Measurements from ENCODE around the gene SAMSN1.
"Not testable (repeated sequence)": the region's sequence is repeated elsewhere in the genome, so short reads cannot be mapped to it uniquely, and the experiment has no call there.

Gene SAMSN1

DNA sequence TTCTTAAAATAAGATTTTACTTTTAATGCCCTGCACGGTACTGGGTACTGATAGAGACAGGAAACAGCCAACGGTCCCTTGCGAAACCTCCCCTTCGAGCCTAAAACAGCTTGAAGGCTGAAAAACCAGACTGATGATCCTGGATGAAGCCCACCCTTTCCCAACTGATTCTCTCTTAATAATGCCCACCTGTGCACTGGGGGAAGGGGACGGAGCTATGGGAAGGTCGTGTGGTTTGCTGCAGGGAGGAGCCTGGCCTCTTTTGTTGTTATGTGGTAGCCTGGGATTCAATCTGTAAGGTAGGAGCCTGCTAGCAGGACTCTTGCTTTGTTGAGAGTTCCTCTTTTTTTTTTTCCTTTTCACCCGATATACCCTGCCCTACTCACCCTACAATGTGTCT lies 25.6 kb downstream of the SAMSN1 start:
- H3K4me2 ChIP-seq: no peak overlapping the region; the same call in 1 of the 2 replicates
- no peak overlapping the region for H3K9ac ChIP-seq
- TF ChIP-seq Cebpa-rat (IDR thresholded peaks at IDR 0.05): no peak
- H4K20me1 ChIP-seq: no peaks in the 10 kb centered on the region
- no peaks in the 10 kb centered on the region for H3K36me3 ChIP-seq
- H3K4me1 ChIP-seq: 0 out of 2 replicates have a peak, but pooled peaks cover 4% of the 10 kb centered on the region
- no peaks in the 10 kb centered on the region for H3K9me3 ChIP-seq
- no peak overlapping the region for H3K27ac ChIP-seq
- no peak overlapping the region for H3K4me3 ChIP-seq
- no peaks in the 10 kb centered on the region for H3K27me3 ChIP-seq

DNA sequence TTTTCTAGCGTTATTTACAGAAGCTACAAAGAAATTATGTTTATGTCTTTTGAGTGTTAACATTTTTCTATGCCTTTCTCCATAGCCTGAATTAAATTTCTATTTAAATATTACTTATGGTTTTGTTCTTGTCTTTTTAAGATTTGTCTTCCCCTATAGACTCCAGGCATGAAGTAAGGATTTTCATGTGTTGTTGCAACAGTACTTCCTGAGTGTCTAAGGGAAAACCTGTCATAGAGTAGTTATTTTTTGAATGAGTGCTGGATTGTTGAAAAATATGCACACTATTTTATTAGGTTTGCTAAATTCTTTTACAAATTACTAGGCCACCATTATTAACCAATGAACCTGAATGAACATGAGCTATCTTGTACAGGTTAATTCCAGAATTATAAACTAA lies 27.1 kb downstream of the SAMSN1 start:
- Histone ChIP-seq H3K36me3 (no peaks in the 10 kb centered on the region), H3K9ac (no peak overlapping the region), H4K20me1 (no peaks in the 10 kb centered on the region), H3K27ac (no peak overlapping the region), H3K4me3 (no peak overlapping the region), H3K4me1 (0 out of 2 replicates have a peak, but pooled peaks cover 4% of the 10 kb centered on the region), H3K9me3 (no peaks in the 10 kb centered on the region), H3K27me3 (no peaks in the 10 kb centered on the region), H3K4me2 (no peak overlapping the region)
- TF ChIP-seq Cebpa-rat (IDR thresholded peaks at IDR 0.05): no peak

DNA sequence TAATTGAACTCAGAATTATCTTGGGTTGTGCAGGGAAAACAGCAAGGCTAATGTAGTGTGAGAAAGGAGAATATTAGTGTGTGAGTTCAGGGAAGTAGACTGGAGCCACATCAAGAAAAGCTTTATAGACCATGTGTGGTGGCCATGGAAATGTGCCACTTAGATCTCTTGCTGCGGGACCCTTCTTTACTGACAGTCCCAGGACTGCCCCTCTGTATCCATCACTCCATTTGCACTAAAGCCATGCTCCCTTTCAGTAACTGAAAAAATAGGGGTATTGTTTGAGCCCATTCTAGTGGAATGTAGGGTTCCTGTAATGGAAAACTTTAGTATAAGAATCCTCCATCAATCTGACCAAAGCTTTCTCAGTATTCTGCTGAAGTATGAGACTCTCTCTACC lies 32.3 kb downstream of the SAMSN1 start:
- Histone ChIP-seq H3K27me3 (no peaks in the 10 kb centered on the region), H3K9ac (no peak overlapping the region), H3K36me3 (no peaks in the 10 kb centered on the region), H3K27ac (no peak overlapping the region), H3K4me1 (no peaks in the 10 kb centered on the region), H3K4me2 (no peak overlapping the region), H3K9me3 (no peaks in the 10 kb centered on the region), H4K20me1 (no peaks in the 10 kb centered on the region), H3K4me3 (no peak overlapping the region)
- TF ChIP-seq Cebpa-rat (IDR thresholded peaks at IDR 0.05): no peak

DNA sequence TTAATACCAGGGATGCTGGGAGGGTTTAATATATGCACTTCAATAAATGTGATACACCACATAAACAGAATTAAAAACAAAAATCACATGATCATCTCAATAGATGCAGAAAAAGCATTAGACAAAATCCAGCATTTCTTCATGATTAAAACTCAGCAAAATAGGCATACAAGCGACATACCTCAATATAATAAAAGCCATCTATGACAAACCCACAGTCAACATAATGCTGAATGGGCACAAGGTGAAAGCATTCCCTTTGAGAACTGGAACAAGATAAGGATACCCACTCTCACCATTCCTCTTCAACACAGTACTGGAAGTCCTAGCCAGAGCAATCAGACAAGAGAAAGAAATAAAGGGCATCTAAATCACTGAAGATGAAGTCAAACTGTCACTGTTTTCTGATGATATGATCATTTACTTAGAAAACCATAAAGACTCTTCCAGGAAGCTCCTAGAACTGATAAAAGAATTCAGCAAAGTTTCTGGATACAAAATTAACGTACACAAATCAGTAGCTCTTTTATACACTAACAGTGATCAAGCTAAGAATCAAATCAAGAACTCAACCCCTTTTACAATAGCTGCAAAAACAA lies 39.2 kb downstream of the SAMSN1 start:
- H3K36me3 ChIP-seq, H3K27ac ChIP-seq, H3K9me3 ChIP-seq, H3K4me2 ChIP-seq, H3K27me3 ChIP-seq, H3K4me3 ChIP-seq, H3K9ac ChIP-seq, H4K20me1 ChIP-seq, H3K4me1 ChIP-seq: not testable (repeated sequence)

DNA sequence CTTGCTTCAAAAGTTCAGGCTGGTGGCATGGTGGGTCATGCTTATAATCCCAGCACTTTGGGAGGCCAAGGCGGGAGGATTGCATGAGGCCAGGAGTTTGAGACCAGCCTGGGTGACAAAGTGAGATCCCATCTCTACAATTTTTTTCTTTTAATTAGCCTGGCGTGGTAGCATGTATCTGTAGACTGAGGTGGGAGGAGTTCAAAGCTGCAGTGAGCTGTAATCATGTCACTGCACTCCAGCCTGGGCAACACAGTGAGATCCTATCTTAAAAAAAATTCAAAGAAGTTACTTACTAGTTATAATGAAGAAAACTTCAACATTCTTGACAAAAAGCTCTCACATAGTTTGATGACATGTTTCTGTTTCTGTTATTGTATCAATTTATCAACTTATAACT lies 45.2 kb downstream of the SAMSN1 start:
- Histone ChIP-seq H3K9me3 (no peaks in the 10 kb centered on the region), H3K27ac (no peak overlapping the region), H3K9ac (no peak overlapping the region), H3K27me3 (no peaks in the 10 kb centered on the region), H3K4me2 (no peak overlapping the region), H3K4me1 (no peaks in the 10 kb centered on the region), H4K20me1 (no peaks in the 10 kb centered on the region), H3K36me3 (no peaks in the 10 kb centered on the region), H3K4me3 (no peak overlapping the region)
- no peak for TF ChIP-seq Cebpa-rat (IDR thresholded peaks at IDR 0.05)

DNA sequence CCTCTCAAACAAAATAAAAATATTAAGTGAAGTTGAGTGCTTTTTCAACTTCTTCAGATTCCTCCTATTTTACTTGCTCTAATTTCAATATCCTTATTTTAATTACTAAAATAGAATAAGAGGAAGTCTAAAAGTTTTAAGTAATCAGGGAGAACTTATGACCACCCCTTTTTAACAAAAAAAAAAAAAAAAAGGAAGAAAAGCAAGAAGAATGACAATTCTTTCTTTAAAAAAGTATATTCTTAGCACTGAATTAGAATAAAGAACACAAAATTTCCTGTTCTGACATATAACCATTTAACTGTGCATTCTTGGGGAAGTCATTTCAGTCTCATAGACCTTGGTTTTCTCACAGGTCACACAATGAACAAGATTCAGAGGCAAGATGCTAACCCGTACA lies 46.8 kb downstream of the SAMSN1 start:
- H4K20me1 ChIP-seq: no peaks in the 10 kb centered on the region
- H3K36me3 ChIP-seq: no peaks in the 10 kb centered on the region
- H3K27ac ChIP-seq: no peak overlapping the region
- no peak overlapping the region for H3K4me2 ChIP-seq
- H3K4me3 ChIP-seq: no peak overlapping the region
- no peak overlapping the region for H3K9ac ChIP-seq
- H3K27me3 ChIP-seq: no peaks in the 10 kb centered on the region
- H3K9me3 ChIP-seq: no peaks in the 10 kb centered on the region
- TF ChIP-seq Cebpa-rat (IDR thresholded peaks at IDR 0.05): no peak
- H3K4me1 ChIP-seq: no peaks in the 10 kb centered on the region

DNA sequence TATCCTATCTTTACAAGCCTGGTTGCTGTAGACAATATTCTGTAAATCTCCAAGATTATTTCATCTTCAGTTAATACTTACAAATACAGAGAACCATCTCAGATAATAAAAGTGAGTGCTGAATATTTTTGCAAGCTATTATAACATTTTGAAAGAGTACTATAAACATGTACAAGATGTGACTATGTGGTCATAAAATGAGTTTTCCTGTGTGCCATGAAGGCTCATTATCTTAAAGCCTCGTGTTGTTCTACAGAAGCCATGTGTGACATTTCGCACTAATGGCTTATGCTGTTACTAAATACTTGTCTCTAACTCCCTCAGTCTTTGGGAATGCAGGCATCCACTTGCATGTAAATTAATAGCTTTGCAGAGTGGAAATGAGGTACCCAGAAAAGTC lies 48.3 kb downstream of the SAMSN1 start:
- Histone ChIP-seq H3K27me3 (no peaks in the 10 kb centered on the region), H3K4me2 (no peak overlapping the region), H3K4me1 (no peaks in the 10 kb centered on the region)

DNA sequence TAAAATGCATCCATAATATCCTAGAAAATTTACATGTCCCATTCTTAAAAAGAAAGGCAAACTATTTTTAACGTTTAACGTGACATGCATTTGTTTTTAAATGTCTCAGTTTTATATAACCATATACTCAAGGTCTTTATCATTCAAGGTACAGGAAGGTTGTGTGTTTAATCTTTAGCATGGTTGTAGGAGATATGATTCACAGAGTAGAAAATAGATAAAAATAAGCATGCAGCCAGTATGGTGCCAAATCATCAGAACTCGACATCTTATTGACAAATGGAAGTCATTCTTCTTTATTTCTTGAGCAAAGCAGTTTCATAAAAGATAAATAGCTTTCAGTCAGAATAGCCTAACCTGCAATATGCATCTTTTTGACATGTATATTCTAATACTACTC lies 51.0 kb downstream of the SAMSN1 start:
- H4K20me1 ChIP-seq: no peaks in the 10 kb centered on the region
- no peaks in the 10 kb centered on the region for H3K27me3 ChIP-seq
- H3K36me3 ChIP-seq: no peaks in the 10 kb centered on the region
- H3K4me1 ChIP-seq: no peaks in the 10 kb centered on the region
- H3K4me2 ChIP-seq: no peak overlapping the region
- no peak overlapping the region for H3K9ac ChIP-seq
- H3K27ac ChIP-seq: no peak overlapping the region
- no peak overlapping the region for H3K4me3 ChIP-seq
- no peaks in the 10 kb centered on the region for H3K9me3 ChIP-seq
- TF ChIP-seq Cebpa-rat (IDR thresholded peaks at IDR 0.05): no peak

More for the DNA sequence above, 48.3 kb downstream of the SAMSN1 start:
- TF ChIP-seq Cebpa-rat (IDR thresholded peaks at IDR 0.05): no peak
- Histone ChIP-seq H3K9ac (no peak overlapping the region), H3K27ac (no peak overlapping the region), H3K9me3 (no peaks in the 10 kb centered on the region), H3K36me3 (no peaks in the 10 kb centered on the region), H3K4me3 (no peak overlapping the region), H4K20me1 (no peaks in the 10 kb centered on the region)

DNA sequence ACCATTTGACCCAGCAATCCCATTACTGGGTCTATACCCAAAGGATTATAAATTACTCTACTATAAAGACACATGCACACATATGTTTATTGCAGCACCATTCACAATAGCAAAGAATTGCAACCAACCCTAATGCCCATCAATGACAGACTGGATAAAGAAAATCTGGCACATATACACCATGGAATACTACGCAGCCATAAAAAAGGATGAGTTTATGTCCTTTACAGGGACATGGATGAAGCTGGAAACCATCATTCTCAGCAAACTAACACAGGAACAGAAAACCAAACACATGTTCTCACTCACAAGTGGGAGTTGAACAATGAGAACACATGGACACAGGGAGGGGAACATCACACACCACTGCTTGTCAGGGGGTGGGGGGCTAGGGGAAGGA lies 51.9 kb downstream of the SAMSN1 start:
- H3K9me3 ChIP-seq, H3K4me2 ChIP-seq, H3K27me3 ChIP-seq, H3K4me3 ChIP-seq, H3K36me3 ChIP-seq, H3K9ac ChIP-seq, H3K4me1 ChIP-seq, H3K27ac ChIP-seq, H4K20me1 ChIP-seq: not testable (repeated sequence)

DNA sequence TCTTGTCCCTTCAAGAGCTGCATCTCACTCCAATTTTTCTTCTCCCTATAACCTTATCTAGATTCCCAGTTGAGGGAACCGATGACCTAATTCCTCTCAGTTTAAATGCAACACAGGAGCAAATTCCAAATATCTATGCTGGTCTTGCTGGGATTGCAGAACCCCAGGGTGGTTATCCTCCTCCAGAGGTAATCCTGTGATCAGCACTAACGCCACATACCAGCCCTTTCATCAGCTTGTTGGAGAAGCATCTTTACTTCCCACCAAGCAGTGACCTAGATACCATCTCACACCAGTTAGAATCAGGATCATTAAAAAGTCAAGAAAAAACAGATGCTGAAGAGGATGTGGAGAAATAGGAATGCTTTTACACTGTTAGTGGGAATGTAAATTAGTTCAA lies 52.4 kb downstream of the SAMSN1 start:
- H3K27ac ChIP-seq: no peak overlapping the region
- no peaks in the 10 kb centered on the region for H4K20me1 ChIP-seq
- TF ChIP-seq Cebpa-rat (IDR thresholded peaks at IDR 0.05): no peak
- no peaks in the 10 kb centered on the region for H3K27me3 ChIP-seq
- no peak overlapping the region for H3K4me3 ChIP-seq
- no peaks in the 10 kb centered on the region for H3K36me3 ChIP-seq
- no peak overlapping the region for H3K9ac ChIP-seq
- no peak overlapping the region for H3K4me2 ChIP-seq
- H3K4me1 ChIP-seq: no peaks in the 10 kb centered on the region
- H3K9me3 ChIP-seq: no peaks in the 10 kb centered on the region

DNA sequence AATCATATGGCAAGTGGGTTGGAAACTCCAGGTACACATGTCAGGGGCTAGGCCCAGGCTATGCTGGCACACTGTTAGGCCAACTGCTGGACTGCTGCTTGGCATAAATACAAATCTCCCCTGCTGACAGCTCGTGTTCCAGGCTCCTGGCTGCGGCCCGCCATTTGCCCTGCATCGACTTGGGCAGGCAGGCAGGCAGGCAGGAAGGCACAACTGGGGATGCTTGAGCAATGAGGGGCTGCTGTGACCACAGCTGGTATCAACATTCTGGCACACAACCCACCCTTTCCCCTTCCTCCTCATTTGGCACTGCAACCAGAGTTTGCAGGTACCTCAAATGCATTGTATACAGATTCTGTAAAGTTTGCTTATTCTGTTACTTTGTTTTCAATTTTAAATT lies 53.2 kb downstream of the SAMSN1 start:
- Histone ChIP-seq H3K36me3 (no peaks in the 10 kb centered on the region), H3K27ac (no peak overlapping the region), H3K27me3 (no peaks in the 10 kb centered on the region), H3K4me3 (no peak overlapping the region), H3K9ac (no peak overlapping the region), H4K20me1 (no peaks in the 10 kb centered on the region), H3K9me3 (no peaks in the 10 kb centered on the region), H3K4me2 (no peak overlapping the region), H3K4me1 (no peaks in the 10 kb centered on the region)
- TF ChIP-seq Cebpa-rat (IDR thresholded peaks at IDR 0.05): no peak
